HEK293 (cell line): ENCODE results near the gene FOXP4.

Experiments used
- CTCF ChIA-PET: fragments of 350-600 bp; formaldehyde crosslinking; extraction: SDS; loops from one replicate; lab custom pipeline; 2021; ENCODE audit warnings: antibody characterized with exemption; lab: Yijun Ruan, JAX
- POLR2A ChIA-PET: fragments of 300-600 bp; formaldehyde crosslinking; extraction: SDS; loops from one replicate; lab custom pipeline; 2020; ENCODE audit warnings: antibody characterized with exemption, inconsistent platforms; lab: Yijun Ruan, JAX
- H3K27ac ChIP-seq: fragments of 200-500 bp; sonication (Bioruptor generic); 2 replicates; pipeline ENCODE4 v1.5.1; 2014; ENCODE audit warnings: low read depth, low read length, control low read depth, inconsistent platforms; ENCODE audit errors: extremely low read depth
- H3K36me3 ChIP-seq, 2 experiments: fragments of 200-500 bp in 1 of 2; sonication (Bioruptor generic) in 1 of 2; 1 replicate in 1 of 2; 2 replicates in 1 of 2; pipeline ENCODE4 v1.5.1; 2014 to 2017; ENCODE audit warnings: inconsistent platforms in 2 of 2, low read length in 2 of 2; ENCODE audit not compliant: control insufficient read depth in 2 of 2, insufficient read depth in 1 of 2
- H3K4me1 ChIP-seq: fragments of 200-500 bp; sonication (Bioruptor generic); 2 replicates; pipeline ENCODE4 v1.5.1; 2014; ENCODE audit warnings: mild to moderate bottlenecking, low read length, inconsistent platforms; ENCODE audit not compliant: control insufficient read depth, insufficient read depth
- H3K4me3 ChIP-seq: 2 replicates; pipeline ENCODE4 v1.5.1; 2011; ENCODE audit warnings: low read depth, mild to moderate bottlenecking, control low read depth, low read length, moderate library complexity
- H3K9me3 ChIP-seq: fragments of 200-500 bp; sonication (Bioruptor generic); 2 replicates; pipeline ENCODE4 v1.5.1; 2014; ENCODE audit warnings: low read depth, low read length, inconsistent platforms; ENCODE audit not compliant: control insufficient read depth, insufficient read depth
- KLF7 ChIP-seq: fragments of 450-650 bp; formaldehyde crosslinking; IDR thresholded peaks from 2 replicates; pipeline ENCODE4 v1.5.1; 2016; ENCODE audit warnings: missing biosample characterization, missing genetic modification characterization, borderline replicate concordance
- PATZ1 ChIP-seq: fragments of 450-650 bp; formaldehyde crosslinking; IDR thresholded peaks from 2 replicates; pipeline ENCODE4 v1.5.1; 2016; ENCODE audit warnings: missing biosample characterization, missing genetic modification characterization
- PRDM4 ChIP-seq: fragments of 450-650 bp; formaldehyde crosslinking; IDR thresholded peaks from 2 replicates; pipeline ENCODE4 v1.5.1; 2017; ENCODE audit warnings: missing biosample characterization, missing genetic modification characterization
- SALL2 ChIP-seq: fragments of 450-650 bp; formaldehyde crosslinking; IDR thresholded peaks from 2 replicates; pipeline ENCODE4 v1.5.0; 2017; ENCODE audit warnings: missing biosample characterization, mild to moderate bottlenecking, missing genetic modification characterization, borderline replicate concordance
- SP2 ChIP-seq: fragments of 450-650 bp; formaldehyde crosslinking; IDR thresholded peaks from 2 replicates; pipeline ENCODE4 v1.5.1; 2016; ENCODE audit warnings: missing biosample characterization, missing genetic modification characterization
- ZBTB10 ChIP-seq: fragments of 450-650 bp; formaldehyde crosslinking; IDR thresholded peaks from 2 replicates; pipeline ENCODE4 v1.5.1; 2016; ENCODE audit warnings: missing biosample characterization, missing genetic modification characterization
- ZBTB48 ChIP-seq: fragments of 450-650 bp; formaldehyde crosslinking; IDR thresholded peaks from 2 replicates; pipeline ENCODE4 v1.5.1; 2016; ENCODE audit warnings: missing biosample characterization, missing genetic modification characterization
- ZBTB49 ChIP-seq: fragments of 450-650 bp; formaldehyde crosslinking; IDR thresholded peaks from 2 replicates; pipeline ENCODE4 v1.5.1; 2016; ENCODE audit warnings: missing biosample characterization, missing genetic modification characterization, low read depth
- ZFP69B ChIP-seq: fragments of 450-650 bp; formaldehyde crosslinking; IDR thresholded peaks from 2 replicates; pipeline ENCODE4 v1.5.1; 2016; ENCODE audit warnings: missing biosample characterization, missing genetic modification characterization
- ZNF140 ChIP-seq: fragments of 450-650 bp; formaldehyde crosslinking; IDR thresholded peaks from 2 replicates; pipeline ENCODE4 v1.5.1; 2016; ENCODE audit warnings: missing biosample characterization, missing genetic modification characterization
- ZNF16 ChIP-seq: fragments of 450-650 bp; formaldehyde crosslinking; IDR thresholded peaks from 2 replicates; pipeline ENCODE4 v1.5.1; 2016; ENCODE audit warnings: low read depth, missing biosample characterization, missing genetic modification characterization
- ZNF175 ChIP-seq: fragments of 450-650 bp; formaldehyde crosslinking; IDR thresholded peaks from 2 replicates; pipeline ENCODE4 v1.5.1; 2016; ENCODE audit warnings: missing biosample characterization, missing genetic modification characterization
- ZNF2 ChIP-seq: fragments of 450-650 bp; formaldehyde crosslinking; IDR thresholded peaks from 2 replicates; pipeline ENCODE4 v1.5.1; 2016; ENCODE audit warnings: missing biosample characterization, missing genetic modification characterization
- ZNF211 ChIP-seq: fragments of 450-650 bp; formaldehyde crosslinking; IDR thresholded peaks from 2 replicates; pipeline ENCODE4 v1.5.1; 2016; ENCODE audit warnings: low read depth, missing biosample characterization, missing genetic modification characterization
- ZNF280C ChIP-seq: fragments of 450-650 bp; formaldehyde crosslinking; IDR thresholded peaks from 2 replicates; pipeline ENCODE4 v1.5.1; 2016; ENCODE audit warnings: missing biosample characterization, missing genetic modification characterization
- ZNF37A ChIP-seq: fragments of 450-650 bp; IDR thresholded peaks from 2 replicates; pipeline ENCODE4 v1.5.1; 2018; ENCODE audit warnings: missing biosample characterization, missing genetic modification characterization
- ZNF433 ChIP-seq: fragments of 450-650 bp; formaldehyde crosslinking; IDR thresholded peaks from 2 replicates; pipeline ENCODE4 v1.5.1; 2016; ENCODE audit warnings: missing biosample characterization, missing genetic modification characterization, low read depth
- ZNF529 ChIP-seq: fragments of 450-650 bp; formaldehyde crosslinking; IDR thresholded peaks from 2 replicates; pipeline ENCODE4 v1.5.1; 2017; ENCODE audit warnings: missing genetic modification characterization, missing biosample characterization; ENCODE audit not compliant: insufficient replicate concordance
- ZNF585B ChIP-seq: fragments of 450-650 bp; formaldehyde crosslinking; IDR thresholded peaks from 2 replicates; pipeline ENCODE4 v1.5.1; 2016; ENCODE audit warnings: missing biosample characterization, missing genetic modification characterization
- ZNF629 ChIP-seq: fragments of 450-650 bp; formaldehyde crosslinking; IDR thresholded peaks from 2 replicates; pipeline ENCODE4 v1.5.1; 2017; ENCODE audit warnings: missing biosample characterization, missing genetic modification characterization
- ZNF664 ChIP-seq: fragments of 450-650 bp; formaldehyde crosslinking; IDR thresholded peaks from 2 replicates; pipeline ENCODE4 v1.5.1; 2016; ENCODE audit warnings: missing biosample characterization, missing genetic modification characterization
- ZNF701 ChIP-seq: fragments of 450-650 bp; formaldehyde crosslinking; IDR thresholded peaks from 2 replicates; pipeline ENCODE4 v1.5.1; 2016; ENCODE audit warnings: missing biosample characterization, missing genetic modification characterization
- ZNF792 ChIP-seq: fragments of 450-650 bp; formaldehyde crosslinking; IDR thresholded peaks from 2 replicates; pipeline ENCODE4 v1.5.1; 2016; ENCODE audit warnings: missing biosample characterization, missing genetic modification characterization
- ZNF837 ChIP-seq: fragments of 450-650 bp; formaldehyde crosslinking; IDR thresholded peaks from 2 replicates; pipeline ENCODE4 v1.5.1; 2016; ENCODE audit warnings: missing biosample characterization, missing genetic modification characterization

FOXP4 gene

GRCh38 chr6:41649596-41649995, 103.4 kb downstream of the FOXP4 start:
- TF ChIP-seq PRDM4 (tag by site-specific recombination) (no peak), ZNF529 (tag by site-specific recombination) (no peak), ZBTB49 (tag by site-specific recombination) (no peak), ZNF837 (tag by site-specific recombination) (no peak), ZNF701 (no peak), ZNF16 (no peak), ZNF664 (no peak), SP2 (tag by site-specific recombination) (no peak), ZNF280C (tag by site-specific recombination) (no peak), ZNF585B (tag by site-specific recombination) (no peak), ZNF433 (tag by site-specific recombination) (no peak), ZNF140 (tag by site-specific recombination) (no peak), ZNF37A (tag by site-specific recombination) (no peak), ZBTB48 (tag by site-specific recombination) (no peak), ZNF175 (tag by site-specific recombination) (no peak), PATZ1 (no peak), ZNF792 (tag by site-specific recombination) (no peak)
- TF ChIP-seq, all 188 proteins: peak for 0
- POLR2A ChIA-PET = no interaction called here
- H3K27ac ChIP-seq = no peak overlapping the region
- H3K4me1 ChIP-seq = no peaks in the 10 kb centered on the region
- H3K4me3 ChIP-seq = no peak overlapping the region
- CTCF ChIA-PET = interaction anchor here (1.0 kb wide), 1 partner anchor 281 kb away, joined by 3 read pairs; no protein-coding TSS in a partner anchor
- H3K36me3 ChIP-seq = no peaks in the 10 kb centered on the region
- H3K9me3 ChIP-seq = no peaks in the 10 kb centered on the region

GRCh38 chr6:41650120-41650519, 103.9 kb downstream of the FOXP4 start:
- Histone ChIP-seq H3K4me3 (no peak overlapping the region), H3K9me3 (no peaks in the 10 kb centered on the region), H3K27ac (no peak overlapping the region), H3K4me1 (no peaks in the 10 kb centered on the region), H3K36me3 (no peaks in the 10 kb centered on the region)
- POLR2A ChIA-PET = no interaction called here
- CTCF ChIA-PET = interaction anchor here (0.6 to 1.0 kb wide), 3 partner anchors 11 to 496 kb away, joined by 3 read pairs; no protein-coding TSS in a partner anchor
- TF ChIP-seq ZBTB10 (tag by site-specific recombination) = no peak
- no peak for TF ChIP-seq ZNF629 (tag by site-specific recombination)
- TF ChIP-seq KLF7 (tag by site-specific recombination) = no peak
- TF ChIP-seq SALL2 = no peak
- no peak for TF ChIP-seq ZNF2
- TF ChIP-seq ZFP69B (tag by site-specific recombination) = no peak
- no peak for TF ChIP-seq ZNF211 (tag by site-specific recombination)
- no peak for TF ChIP-seq ZNF37A (tag by site-specific recombination)
